ENCODE measurements around the gene SLC25A30.

Gene SLC25A30

GRCh38 chr13:45406421-45406820 lies 11.8 kb downstream of the SLC25A30 start:
- no peak for DNase-seq (ENCODE audit: low read depth)
- H3K4me3 ChIP-seq (ENCODE audit: low read depth, low read length) = no peak overlapping the region
- TF ChIP-seq, protein P1, sequence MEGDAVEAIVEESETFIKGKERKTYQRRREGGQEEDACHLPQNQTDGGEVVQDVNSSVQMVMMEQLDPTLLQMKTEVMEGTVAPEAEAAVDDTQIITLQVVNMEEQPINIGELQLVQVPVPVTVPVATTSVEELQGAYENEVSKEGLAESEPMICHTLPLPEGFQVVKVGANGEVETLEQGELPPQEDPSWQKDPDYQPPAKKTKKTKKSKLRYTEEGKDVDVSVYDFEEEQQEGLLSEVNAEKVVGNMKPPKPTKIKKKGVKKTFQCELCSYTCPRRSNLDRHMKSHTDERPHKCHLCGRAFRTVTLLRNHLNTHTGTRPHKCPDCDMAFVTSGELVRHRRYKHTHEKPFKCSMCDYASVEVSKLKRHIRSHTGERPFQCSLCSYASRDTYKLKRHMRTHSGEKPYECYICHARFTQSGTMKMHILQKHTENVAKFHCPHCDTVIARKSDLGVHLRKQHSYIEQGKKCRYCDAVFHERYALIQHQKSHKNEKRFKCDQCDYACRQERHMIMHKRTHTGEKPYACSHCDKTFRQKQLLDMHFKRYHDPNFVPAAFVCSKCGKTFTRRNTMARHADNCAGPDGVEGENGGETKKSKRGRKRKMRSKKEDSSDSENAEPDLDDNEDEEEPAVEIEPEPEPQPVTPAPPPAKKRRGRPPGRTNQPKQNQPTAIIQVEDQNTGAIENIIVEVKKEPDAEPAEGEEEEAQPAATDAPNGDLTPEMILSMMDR (IDR thresholded peaks at IDR 0.05; ENCODE audit: low read depth, low read length, missing control alignments) = no peak

DNA sequence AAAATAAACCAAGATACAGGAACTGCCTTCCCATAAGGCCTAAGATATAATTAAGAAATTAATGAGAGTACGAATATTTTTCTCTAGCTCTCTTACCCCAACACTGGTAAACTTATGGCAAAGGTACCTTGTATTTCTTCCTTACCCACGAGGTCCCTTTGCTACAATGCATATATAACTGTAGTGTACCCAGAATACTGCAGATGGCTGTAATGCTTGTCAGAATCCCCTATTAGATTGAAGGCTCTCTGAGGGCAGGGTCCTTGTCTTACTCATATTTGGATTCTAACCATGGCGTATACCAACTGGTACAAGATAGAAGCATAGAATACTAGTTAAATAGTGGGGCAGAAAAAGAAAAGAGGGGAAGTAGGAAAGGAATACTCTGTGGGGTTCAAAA lies 15.1 kb downstream of the SLC25A30 start:
- no peak for DNase-seq (ENCODE audit: low read depth)
- TF ChIP-seq, protein P1 (IDR thresholded peaks at IDR 0.05; ENCODE audit: low read depth, low read length, missing control alignments) = no peak
- H3K4me3 ChIP-seq (ENCODE audit: low read depth, low read length) = no peak overlapping the region

DNA sequence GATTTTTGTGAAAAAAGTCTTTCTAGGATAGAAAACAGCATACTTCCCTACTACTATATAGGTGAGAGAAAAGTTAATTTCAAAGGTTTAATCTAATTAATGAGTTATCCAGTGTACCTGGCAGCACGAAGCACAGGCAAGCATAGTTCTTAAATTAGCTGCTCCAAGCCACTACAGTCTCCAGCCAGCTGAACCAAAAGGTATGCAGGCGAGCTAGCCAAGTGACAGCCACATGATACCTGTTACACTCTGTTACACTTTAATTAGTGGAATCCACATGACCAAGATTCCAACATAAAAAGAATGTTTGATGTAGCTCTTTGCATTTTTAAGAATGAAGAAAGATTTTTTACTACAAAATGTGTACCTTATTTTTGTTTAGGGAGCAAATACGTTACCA lies 15.5 kb downstream of the SLC25A30 start:
- TF ChIP-seq, protein P1 (IDR thresholded peaks at IDR 0.05; ENCODE audit: low read depth, low read length, missing control alignments) = no peak
- no peak for DNase-seq (ENCODE audit: low read depth)
- H3K4me3 ChIP-seq (ENCODE audit: low read depth, low read length) = no peak overlapping the region

DNA sequence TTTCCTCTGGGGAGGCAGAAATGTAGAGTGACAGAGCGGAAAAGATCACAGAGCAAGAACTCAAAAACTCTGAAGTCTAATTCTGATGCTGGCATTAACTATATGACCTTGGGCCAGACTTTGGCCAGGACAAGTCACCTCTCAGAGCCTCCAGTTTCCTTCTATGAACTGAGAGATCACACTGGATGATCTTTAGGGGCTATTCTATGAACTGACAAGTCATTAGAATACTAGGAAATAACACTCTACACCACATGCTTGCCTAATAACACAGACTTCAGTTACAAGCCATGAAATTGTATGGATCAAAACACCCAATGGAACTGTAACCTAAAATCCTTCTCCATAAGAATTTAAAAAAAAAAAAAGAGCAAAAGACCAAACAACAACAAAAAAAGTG lies 16.9 kb downstream of the SLC25A30 start:
- no peak for DNase-seq (ENCODE audit: low read depth)
- TF ChIP-seq, protein P1 (IDR thresholded peaks at IDR 0.05; ENCODE audit: low read depth, low read length, missing control alignments) = no peak
- H3K4me3 ChIP-seq (ENCODE audit: low read depth, low read length) = no peak overlapping the region

DNA sequence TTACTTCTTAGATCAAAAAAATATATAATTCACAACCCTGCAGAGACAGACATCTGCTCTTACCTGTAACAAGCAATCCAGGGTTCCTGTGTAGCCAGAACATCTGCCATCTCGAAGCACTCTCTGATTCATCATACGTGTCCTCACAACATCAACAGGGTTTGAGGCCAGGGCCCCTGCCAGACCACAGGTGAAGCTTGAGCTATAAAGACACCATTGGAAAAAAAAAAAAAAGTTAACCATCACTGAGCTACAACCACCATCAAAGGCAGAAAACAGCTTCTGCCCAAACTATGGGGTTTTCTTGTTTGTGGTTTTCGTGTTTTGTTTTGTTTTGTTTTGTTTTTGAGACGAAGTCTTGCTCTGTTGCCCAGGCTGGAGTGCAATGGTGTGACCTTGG lies 19.3 kb downstream of the SLC25A30 start:
- no peak overlapping the region for H3K4me3 ChIP-seq (ENCODE audit: low read depth, low read length)
- TF ChIP-seq, protein P1 (IDR thresholded peaks at IDR 0.05; ENCODE audit: low read depth, low read length, missing control alignments) = no peak
- DNase-seq (ENCODE audit: low read depth) = no peak

DNA sequence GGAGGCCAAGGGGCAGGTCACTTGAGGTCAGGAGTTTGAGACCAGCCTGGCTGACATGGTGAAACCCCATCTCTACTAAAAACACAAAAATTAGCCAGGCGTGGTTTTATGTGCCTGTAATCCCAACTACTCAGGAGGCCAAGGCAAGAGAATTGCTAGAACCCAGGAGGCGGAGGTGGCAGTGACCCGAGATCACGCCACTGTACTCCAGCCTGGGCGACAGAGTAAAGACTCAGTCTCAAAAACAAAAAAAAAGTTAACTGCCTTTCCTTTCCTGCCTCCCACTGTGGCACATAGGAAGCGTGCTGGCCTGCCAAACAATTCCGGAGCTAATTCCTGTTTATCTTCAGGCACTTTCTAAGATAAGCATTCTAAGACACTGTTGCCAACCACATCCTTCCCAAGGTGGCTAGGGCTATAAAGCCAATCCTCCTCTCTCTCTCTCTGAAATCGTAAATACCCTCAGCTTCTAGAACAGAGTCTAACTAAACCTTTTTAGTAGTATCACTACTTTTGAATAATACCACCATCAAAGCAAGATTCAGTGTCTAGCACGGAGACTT lies 21.6 kb downstream of the SLC25A30 start:
- no peak overlapping the region for H3K4me3 ChIP-seq (ENCODE audit: low read depth, low read length)
- TF ChIP-seq, protein P1 (IDR thresholded peaks at IDR 0.05; ENCODE audit: low read depth, low read length, missing control alignments) = no peak
- DNase-seq (ENCODE audit: low read depth) = no peak

DNA sequence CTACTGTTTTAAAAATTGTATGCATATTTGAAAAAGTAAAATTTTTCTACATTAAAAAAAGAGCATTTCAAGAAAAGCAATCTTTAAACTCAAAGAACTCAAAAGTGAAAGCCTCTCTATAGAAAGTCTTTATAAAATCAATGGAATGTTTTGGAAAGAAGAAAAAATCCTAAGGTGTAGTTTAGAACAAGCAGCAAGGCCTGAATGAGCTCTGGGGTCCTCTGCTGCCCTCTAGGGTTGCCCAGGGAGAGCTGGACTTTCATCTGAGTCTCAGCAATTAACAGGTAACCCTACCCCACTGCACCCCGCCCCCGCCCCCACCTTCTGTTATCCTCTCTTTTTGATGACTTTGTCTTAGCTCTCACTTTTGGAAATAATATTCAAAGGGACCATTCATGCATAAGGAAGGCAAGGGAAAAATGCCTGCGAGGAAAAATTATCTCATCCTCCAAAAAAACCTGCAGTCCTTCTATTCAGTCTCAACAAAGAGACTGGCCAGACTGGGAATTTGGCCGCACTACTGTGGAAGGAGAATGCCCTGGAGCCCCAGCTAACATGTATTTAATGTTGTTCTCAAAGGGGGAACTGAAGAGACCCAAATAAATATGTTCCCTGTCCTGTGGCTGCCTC lies 24.1 kb downstream of the SLC25A30 start:
- DNase-seq (ENCODE audit: low read depth) = no peak
- TF ChIP-seq, protein P1 (IDR thresholded peaks at IDR 0.05; ENCODE audit: low read depth, low read length, missing control alignments) = peak; percentile 64
- no peak overlapping the region for H3K4me3 ChIP-seq (ENCODE audit: low read depth, low read length)
